ENCODE measurements around the gene WWOX.

WWOX gene

GRCh38 chr16:78303946-78304345 lies 204.5 kb downstream of the WWOX start:
- DNase-seq (ENCODE audit: low read depth), result no peak

- no peak for DNase-seq (ENCODE audit: low read depth)
Observed at GRCh38 chr16:78306361-78306760, 206.9 kb downstream of the WWOX start.

GRCh38 chr16:78307824-78308528 lies 208.5 kb downstream of the WWOX start:
- no peak for DNase-seq (ENCODE audit: low read depth)

- no peak for DNase-seq (ENCODE audit: low read depth)
Observed at GRCh38 chr16:78309763-78310162, 210.3 kb downstream of the WWOX start.

- no peak for DNase-seq (ENCODE audit: low read depth)
Observed at GRCh38 chr16:78310196-78310595, 210.7 kb downstream of the WWOX start.

- DNase-seq (ENCODE audit: low read depth), result no peak
Observed at GRCh38 chr16:78310990-78311561, 211.6 kb downstream of the WWOX start.

GRCh38 chr16:78311831-78312230 lies 212.4 kb downstream of the WWOX start:
- DNase-seq (ENCODE audit: low read depth), result no peak

GRCh38 chr16:78317564-78318240 lies 218.2 kb downstream of the WWOX start:
- DNase-seq (ENCODE audit: low read depth), result no peak

- DNase-seq (ENCODE audit: low read depth), result no peak
Observed at GRCh38 chr16:78321620-78322360, 222.3 kb downstream of the WWOX start.

GRCh38 chr16:78323315-78323714 lies 223.9 kb downstream of the WWOX start:
- DNase-seq (ENCODE audit: low read depth), result no peak

- DNase-seq (ENCODE audit: low read depth), result no peak
Observed at GRCh38 chr16:78324649-78325285, 225.3 kb downstream of the WWOX start.

- no peak for DNase-seq (ENCODE audit: low read depth)
Observed at GRCh38 chr16:78325468-78326352, 226.3 kb downstream of the WWOX start.

- DNase-seq (ENCODE audit: low read depth), result no peak
Observed at GRCh38 chr16:78326731-78327130, 227.3 kb downstream of the WWOX start.

GRCh38 chr16:78331731-78332130 lies 232.3 kb downstream of the WWOX start:
- DNase-seq (ENCODE audit: low read depth), result no peak

- DNase-seq (ENCODE audit: low read depth), result no peak
Observed at GRCh38 chr16:78333808-78334207, 234.4 kb downstream of the WWOX start.

- DNase-seq (ENCODE audit: low read depth), result no peak
Observed at GRCh38 chr16:78340590-78340989, 241.1 kb downstream of the WWOX start.

- DNase-seq (ENCODE audit: low read depth), result no peak
Observed at GRCh38 chr16:78348068-78348467, 248.6 kb downstream of the WWOX start.

GRCh38 chr16:78348886-78349285 lies 249.4 kb downstream of the WWOX start:
- DNase-seq (ENCODE audit: low read depth), result no peak

- DNase-seq (ENCODE audit: low read depth), result no peak
Observed at GRCh38 chr16:78352184-78352583, 252.7 kb downstream of the WWOX start.

- no peak for DNase-seq (ENCODE audit: low read depth)
Observed at GRCh38 chr16:78353640-78354275, 254.3 kb downstream of the WWOX start.

Measured in activated T-helper 1 cell treated with Interleukin-2 at 50 U/mL for 16 hours (primary cell).